Thoracic aorta (tissue), 2 donors: ENCODE results near the gene SORBS2. TPM values are rescaled to one million over a fixed set of nuclear protein-coding genes. Genes with fewer than 3 reads are reported as not detected.

ENCODE experiments used
- ATAC-seq: fragments of 150-250 bp; one replicate; pipeline ENCODE4 v1.8.0; 2017; ENCODE audit warnings: low read depth; ENCODE audit not compliant: insufficient number of reproducible peaks, low FRiP score
- DNase-seq: peaks from one replicate; pipeline ENCODE4 v3.0.0-alpha.2; 2020; ENCODE audit warnings: low spot score
- H3K27ac ChIP-seq, 2 donors: fragments of 200-600 bp; sonication (generic); 1 replicate in 1 of 2; 2 replicates in 1 of 2; pipeline ENCODE4 v1.5.1; 2016; ENCODE audit warnings: mild to moderate bottlenecking in 2 of 2, moderate library complexity in 2 of 2
- H3K27me3 ChIP-seq: fragments of 200-600 bp; sonication (generic); replicated peaks from 2 replicates; pipeline ENCODE4 v1.6.0; 2016; ENCODE audit warnings: mild to moderate bottlenecking; ENCODE audit not compliant: insufficient read depth
- H3K36me3 ChIP-seq: fragments of 200-600 bp; sonication (generic); one replicate; pipeline ENCODE4 v1.5.1; 2016
- H3K4me1 ChIP-seq, 2 donors: fragments of 200-600 bp; sonication (generic); 1 replicate in 1 of 2; 2 replicates in 1 of 2; pipeline versions ENCODE4 v1.5.1 to v1.6.0; 2016; ENCODE audit warnings: low read depth in 2 of 2, mild to moderate bottlenecking in 1 of 2; ENCODE audit not compliant: control insufficient read depth in 1 of 2
- H3K4me3 ChIP-seq: fragments of 200-600 bp; sonication (generic); 2 replicates; pipeline ENCODE4 v1.5.1; 2016; ENCODE audit warnings: mild to moderate bottlenecking
- H3K9me3 ChIP-seq: fragments of 200-600 bp; sonication (generic); 2 replicates; pipeline ENCODE4 v1.5.1; 2016
- CTCF ChIP-seq: fragments of 200-600 bp; sonication (generic); IDR thresholded peaks from one replicate; pipeline ENCODE4 v1.5.1; 2019; ENCODE audit warnings: antibody characterized with exemption
- total RNA-seq, 2 donors: library from RNA; depleted of rRNA; stranded (reverse); fragments of >200 nt; gene quantifications; one replicate each; pipeline versions ENCODE4 v1.1.0 to v1.2.3, GENCODE V29; 2016

The SORBS2 gene
- total RNA-seq, 2 donors from 2014 or later: 268 to 443 TPM

GRCh38 chr4:185800266-185800945, 11.6 kb downstream of the SORBS2 start:
- Histone ChIP-seq H3K27me3 (no peaks in the 10 kb centered on the region), H3K4me3 (no peak overlapping the region), H3K4me1 (no peaks in the 10 kb centered on the region), H3K27ac (no peak overlapping the region), H3K36me3 (no peaks in the 10 kb centered on the region), H3K9me3 (no peaks in the 10 kb centered on the region)
- TF ChIP-seq CTCF: no peak
- no peak for ATAC-seq
- DNase-seq: no peak

GRCh38 chr4:185799442-185799841, 12.6 kb downstream of the SORBS2 start:
- no peaks in the 10 kb centered on the region for H3K36me3 ChIP-seq
- DNase-seq (no peak), ATAC-seq (no peak)
- TF ChIP-seq CTCF: no peak
- no peak overlapping the region for H3K4me3 ChIP-seq
- H3K9me3 ChIP-seq: no peaks in the 10 kb centered on the region
- H3K27me3 ChIP-seq: no peaks in the 10 kb centered on the region
- H3K27ac ChIP-seq: no peak overlapping the region
- H3K4me1 ChIP-seq: no peaks in the 10 kb centered on the region

GRCh38 chr4:185797596-185798338, 14.2 kb downstream of the SORBS2 start:
- no peak overlapping the region for H3K4me3 ChIP-seq
- DNase-seq (no peak), ATAC-seq (no peak)
- no peaks in the 10 kb centered on the region for H3K9me3 ChIP-seq
- no peaks in the 10 kb centered on the region for H3K27me3 ChIP-seq
- TF ChIP-seq CTCF: no peak
- peaks cover 4 to 5% of the 10 kb centered on the region in 2 donors for H3K4me1 ChIP-seq
- H3K36me3 ChIP-seq: no peaks in the 10 kb centered on the region
- no peak overlapping the region for H3K27ac ChIP-seq

GRCh38 chr4:185797018-185797417, 15.0 kb downstream of the SORBS2 start:
- ATAC-seq (no peak), DNase-seq (no peak)
- Histone ChIP-seq H3K27ac (no peak overlapping the region), H3K27me3 (no peaks in the 10 kb centered on the region), H3K9me3 (no peaks in the 10 kb centered on the region), H3K4me3 (no peak overlapping the region), H3K4me1 (peaks cover 6 to 11% of the 10 kb centered on the region in 2 donors), H3K36me3 (no peaks in the 10 kb centered on the region)
- TF ChIP-seq CTCF: no peak

GRCh38 chr4:185796176-185796575, 15.8 kb downstream of the SORBS2 start:
- Histone ChIP-seq H3K27me3 (no peaks in the 10 kb centered on the region), H3K36me3 (no peaks in the 10 kb centered on the region), H3K4me3 (no peak overlapping the region), H3K4me1 (peaks cover 6 to 11% of the 10 kb centered on the region in 2 donors), H3K27ac (no peak overlapping the region), H3K9me3 (no peaks in the 10 kb centered on the region)
- TF ChIP-seq CTCF: no peak
- ATAC-seq (no peak), DNase-seq (no peak)
